KMS-11 (cell line): ENCODE data around the gene RPS6KA1.

Experiments used
- H2AFZ ChIP-seq: fragments of 200-600 bp; sonication (generic); 2 replicates; pipeline ENCODE4 v1.6.1; 2016; ENCODE audit warnings: antibody characterized with exemption, mixed run types, low read depth
- H3K27ac ChIP-seq: fragments of 200-600 bp; sonication (generic); 2 replicates; pipeline ENCODE4 v1.6.1; 2016; ENCODE audit warnings: mild to moderate bottlenecking, mixed run types
- H3K27me3 ChIP-seq: fragments of 200-600 bp; sonication (generic); 2 replicates; pipeline ENCODE4 v1.6.1; 2017; ENCODE audit warnings: mild to moderate bottlenecking, low read depth, mixed run types, moderate library complexity; ENCODE audit not compliant: insufficient read depth
- H3K36me3 ChIP-seq: fragments of 200-600 bp; sonication (generic); 2 replicates; pipeline ENCODE4 v1.6.1; 2017; ENCODE audit warnings: mild to moderate bottlenecking, mixed run types; ENCODE audit not compliant: insufficient read depth
- H3K4me1 ChIP-seq: fragments of 200-600 bp; sonication (generic); 2 replicates; pipeline ENCODE4 v1.6.1; 2016; ENCODE audit warnings: mild to moderate bottlenecking, low read depth, mixed run types; ENCODE audit not compliant: poor library complexity, severe bottlenecking
- H3K4me2 ChIP-seq: fragments of 200-600 bp; sonication (generic); 2 replicates; pipeline ENCODE4 v1.7.0; 2016; ENCODE audit warnings: mild to moderate bottlenecking, mixed run types
- H3K4me3 ChIP-seq: fragments of 200-600 bp; sonication (generic); IDR thresholded peaks from 2 replicates; pipeline ENCODE4 v1.6.1; 2017; ENCODE audit warnings: low read depth, low read length, mixed read lengths; ENCODE audit not compliant: insufficient read depth
- H3K79me2 ChIP-seq: fragments of 200-600 bp; sonication (generic); 2 replicates; pipeline ENCODE4 v1.6.1; 2016; ENCODE audit warnings: low read depth, mixed run types; ENCODE audit not compliant: insufficient read depth
- H3K9ac ChIP-seq: fragments of 200-600 bp; sonication (generic); 2 replicates; pipeline ENCODE4 v1.6.1; 2016; ENCODE audit warnings: mild to moderate bottlenecking, mixed run types
- H4K20me1 ChIP-seq: fragments of 200-600 bp; sonication (generic); 2 replicates; pipeline ENCODE4 v1.6.1; 2016; ENCODE audit warnings: mild to moderate bottlenecking, mixed run types; ENCODE audit not compliant: insufficient read depth
- CTCF ChIP-seq: fragments of 200-600 bp; sonication (generic); conservative IDR thresholded peaks from 2 replicates; pipeline ENCODE4 v1.6.1; 2017; ENCODE audit warnings: low read depth, mild to moderate bottlenecking, antibody characterized with exemption, low read length, moderate library complexity, mixed read lengths

The RPS6KA1 gene

GRCh38 chr1:26554781-26555180 lies 25.2 kb downstream of the RPS6KA1 start:
- no peaks in the 10 kb centered on the region for H3K36me3 ChIP-seq
- no peaks in the 10 kb centered on the region for H4K20me1 ChIP-seq
- no peak overlapping the region for H3K9ac ChIP-seq
- H2AFZ ChIP-seq: no peak overlapping the region
- H3K27me3 ChIP-seq: no peaks in the 10 kb centered on the region
- H3K27ac ChIP-seq: no peak overlapping the region
- no peaks in the 10 kb centered on the region for H3K79me2 ChIP-seq
- no peak overlapping the region for H3K4me2 ChIP-seq
- no peak overlapping the region for H3K4me3 ChIP-seq
- no peaks in the 10 kb centered on the region for H3K4me1 ChIP-seq
- no peak for TF ChIP-seq CTCF

GRCh38 chr1:26555550-26555981 lies 26.0 kb downstream of the RPS6KA1 start:
- no peak overlapping the region for H3K27ac ChIP-seq
- H3K79me2 ChIP-seq: no peaks in the 10 kb centered on the region
- H3K36me3 ChIP-seq: no peaks in the 10 kb centered on the region
- no peak for TF ChIP-seq CTCF
- no peak overlapping the region for H3K9ac ChIP-seq
- H3K27me3 ChIP-seq: no peaks in the 10 kb centered on the region
- H4K20me1 ChIP-seq: no peaks in the 10 kb centered on the region
- no peak overlapping the region for H3K4me3 ChIP-seq
- no peak overlapping the region for H3K4me2 ChIP-seq
- no peak overlapping the region for H2AFZ ChIP-seq
- H3K4me1 ChIP-seq: no peaks in the 10 kb centered on the region

GRCh38 chr1:26556111-26556510 lies 26.6 kb downstream of the RPS6KA1 start:
- Histone ChIP-seq H3K27ac (no peak overlapping the region), H2AFZ (no peak overlapping the region)

GRCh38 chr1:26557008-26557407 lies 27.4 kb downstream of the RPS6KA1 start:
- Histone ChIP-seq H3K4me1 (no peaks in the 10 kb centered on the region), H3K27me3 (no peaks in the 10 kb centered on the region)

More at GRCh38 chr1:26556111-26556510, 26.6 kb downstream of the RPS6KA1 start:
- Histone ChIP-seq H3K4me1 (no peaks in the 10 kb centered on the region), H4K20me1 (no peaks in the 10 kb centered on the region), H3K9ac (no peak overlapping the region), H3K4me3 (no peak overlapping the region), H3K27me3 (no peaks in the 10 kb centered on the region), H3K4me2 (no peak overlapping the region), H3K36me3 (no peaks in the 10 kb centered on the region), H3K79me2 (no peaks in the 10 kb centered on the region)
- TF ChIP-seq CTCF: no peak

More at GRCh38 chr1:26557008-26557407, 27.4 kb downstream of the RPS6KA1 start:
- Histone ChIP-seq H3K4me3 (no peak overlapping the region), H3K79me2 (no peaks in the 10 kb centered on the region), H2AFZ (no peak overlapping the region), H3K9ac (no peak overlapping the region), H3K36me3 (no peaks in the 10 kb centered on the region), H4K20me1 (no peaks in the 10 kb centered on the region), H3K27ac (no peak overlapping the region), H3K4me2 (no peak overlapping the region)
- no peak for TF ChIP-seq CTCF
